Karpas-422 (cell line): ENCODE measurements around the gene ATP11A. TPM values are rescaled to one million over a fixed set of nuclear protein-coding genes. Genes with fewer than 3 reads are reported as not detected.

Experiments used
- DNase-seq: peaks from one replicate; pipeline ENCODE4 v3.0.0-alpha.2; 2015
- H2AFZ ChIP-seq: fragments of 200-600 bp; sonication (generic); 2 replicates; pipeline ENCODE4 v1.6.1; 2014; ENCODE audit warnings: antibody characterized with exemption, low read length, mixed read lengths
- H3K27ac ChIP-seq: fragments of 200-600 bp; sonication (generic); 2 replicates; pipeline ENCODE4 v1.5.1; 2014; ENCODE audit warnings: mild to moderate bottlenecking, low read length, moderate library complexity
- H3K27me3 ChIP-seq: fragments of 200-600 bp; sonication (generic); 2 replicates; pipeline ENCODE4 v1.6.1; 2014; ENCODE audit warnings: low read length, mixed read lengths
- H3K36me3 ChIP-seq: fragments of 200-600 bp; sonication (generic); 2 replicates; pipeline ENCODE4 v1.6.1; 2014; ENCODE audit warnings: low read length, mixed read lengths; ENCODE audit not compliant: insufficient read depth
- H3K4me1 ChIP-seq: fragments of 200-600 bp; sonication (generic); 2 replicates; pipeline ENCODE4 v1.6.1; 2014; ENCODE audit warnings: mild to moderate bottlenecking, low read length, mixed read lengths
- H3K4me2 ChIP-seq: fragments of 200-600 bp; sonication (generic); 2 replicates; pipeline ENCODE4 v1.6.1; 2014; ENCODE audit warnings: low read length, low read depth, mild to moderate bottlenecking; ENCODE audit not compliant: poor library complexity, severe bottlenecking
- H3K4me3 ChIP-seq: fragments of 200-600 bp; sonication (generic); 2 replicates; pipeline ENCODE4 v1.5.1; 2014; ENCODE audit warnings: mild to moderate bottlenecking, antibody characterized with exemption, low read length, mixed read lengths
- H3K79me2 ChIP-seq: fragments of 200-600 bp; sonication (generic); 2 replicates; pipeline ENCODE4 v1.6.1; 2014; ENCODE audit warnings: mild to moderate bottlenecking, low read length, mixed read lengths
- H3K9ac ChIP-seq: fragments of 200-600 bp; sonication (generic); 2 replicates; pipeline ENCODE4 v1.6.0; 2014; ENCODE audit warnings: low read length
- H3K9me2 ChIP-seq: fragments of 200-600 bp; sonication (generic), shearing (Covaris generic); replicated peaks from 2 replicates; pipeline ENCODE4 v1.6.0; 2014; ENCODE audit warnings: mild to moderate bottlenecking, low read length, moderate library complexity; ENCODE audit not compliant: insufficient read depth
- H3K9me3 ChIP-seq: fragments of 300-700, 200-600 bp; sonication (generic); 2 replicates; pipeline ENCODE4 v1.6.1; 2014; ENCODE audit warnings: low read length, mixed read lengths
- H4K20me1 ChIP-seq: fragments of 200-600 bp; sonication (generic); 2 replicates; pipeline ENCODE4 v1.6.1; 2014; ENCODE audit warnings: mild to moderate bottlenecking, antibody characterized with exemption, low read length, low read depth; ENCODE audit not compliant: insufficient read depth
- total RNA-seq: library from RNA; depleted of rRNA; stranded (reverse); fragments of >200 nt; shearing (Covaris generic); gene quantifications from 2 replicates; pipeline ENCODE4 v1.2.3, GENCODE V29; 2014; ENCODE audit warnings: low replicate concordance

Gene ATP11A
- total RNA-seq, 1 experiment from 2014 or later: 0.11 TPM

DNA sequence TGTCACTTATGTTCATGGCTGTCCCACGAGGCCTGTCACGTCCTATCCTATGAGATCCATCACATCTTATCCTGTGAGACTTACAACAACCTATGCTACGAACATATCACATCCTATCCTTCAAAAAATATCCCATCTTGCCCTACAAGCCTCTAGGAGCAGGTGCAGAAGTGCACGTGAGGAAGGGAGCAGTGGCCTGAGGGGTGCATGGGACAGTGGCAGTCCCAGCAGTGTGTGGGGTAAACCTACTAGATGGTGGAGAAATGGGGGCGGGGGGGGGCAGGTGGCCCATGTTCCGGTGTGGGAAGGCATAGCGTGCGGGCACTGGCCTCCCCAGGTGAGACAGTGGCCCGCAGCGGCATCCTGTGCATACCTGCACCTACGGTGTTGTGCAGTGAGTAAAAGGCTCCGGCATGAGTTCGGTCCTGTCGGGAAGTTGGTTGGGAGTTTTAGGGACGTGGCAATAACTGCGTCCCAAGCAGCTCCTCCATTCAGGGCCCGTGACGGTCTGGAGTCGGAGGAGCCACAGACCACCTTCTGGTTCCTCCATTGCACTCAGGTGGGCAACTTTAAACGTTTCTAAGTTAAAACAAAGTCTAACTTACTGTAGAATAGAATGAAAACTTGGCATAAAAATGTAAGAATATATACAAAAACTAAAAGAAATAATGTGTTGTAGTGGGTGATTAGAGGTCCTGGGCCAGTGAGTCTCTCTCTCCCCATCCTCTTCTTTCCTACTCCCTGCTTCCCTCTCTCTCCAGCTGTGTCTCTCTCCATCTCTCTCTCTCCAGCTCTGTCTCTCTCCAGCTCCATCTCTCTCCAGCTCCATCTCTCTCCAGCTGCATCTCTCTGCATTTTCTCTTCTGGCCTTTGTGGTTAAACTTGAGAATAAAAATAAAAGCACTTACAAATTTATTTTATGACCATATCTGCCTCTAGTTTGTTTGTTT lies 42.1 kb downstream of the ATP11A start:
- H3K4me2 ChIP-seq: no peak overlapping the region
- no peaks in the 10 kb centered on the region for H3K9me2 ChIP-seq
- no peaks in the 10 kb centered on the region for H3K4me1 ChIP-seq
- H3K27ac ChIP-seq: no peak overlapping the region
- no peaks in the 10 kb centered on the region for H3K36me3 ChIP-seq
- no peaks in the 10 kb centered on the region for H3K9me3 ChIP-seq
- no peak for DNase-seq
- no peaks in the 10 kb centered on the region for H3K27me3 ChIP-seq
- H2AFZ ChIP-seq: no peak overlapping the region
- no peaks in the 10 kb centered on the region for H4K20me1 ChIP-seq
- H3K79me2 ChIP-seq: no peaks in the 10 kb centered on the region
- H3K4me3 ChIP-seq: no peak overlapping the region
- H3K9ac ChIP-seq: no peak overlapping the region

GRCh38 chr13:112732679-112733078 lies 42.8 kb downstream of the ATP11A start:
- Histone ChIP-seq H3K4me3 (no peak overlapping the region), H3K27ac (no peak overlapping the region), H2AFZ (no peak overlapping the region), H3K9me2 (no peaks in the 10 kb centered on the region), H3K36me3 (no peaks in the 10 kb centered on the region), H3K79me2 (no peaks in the 10 kb centered on the region), H3K9ac (no peak overlapping the region), H3K9me3 (no peaks in the 10 kb centered on the region), H3K4me1 (no peaks in the 10 kb centered on the region), H3K27me3 (no peaks in the 10 kb centered on the region), H3K4me2 (no peak overlapping the region), H4K20me1 (no peaks in the 10 kb centered on the region)
- DNase-seq: no peak

DNA sequence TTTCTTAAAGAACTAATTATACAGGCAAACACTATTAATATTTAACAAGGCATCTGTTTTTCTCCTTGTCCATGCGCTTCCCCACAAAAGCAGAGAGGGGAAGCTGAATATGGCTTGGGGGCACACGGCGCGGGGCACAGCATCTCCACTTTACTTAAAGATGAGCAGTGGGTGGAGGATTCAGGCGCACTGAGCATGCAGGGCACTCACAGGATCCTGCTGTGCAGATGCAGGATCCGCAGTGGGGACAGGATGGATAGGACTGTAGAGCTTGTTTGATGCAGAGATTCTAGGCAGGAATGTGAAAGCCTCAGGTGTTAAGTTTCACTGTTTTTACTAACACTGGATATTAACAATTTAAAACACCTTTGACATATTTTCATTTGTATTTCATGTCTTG lies 43.3 kb downstream of the ATP11A start:
- Histone ChIP-seq H3K79me2 (no peaks in the 10 kb centered on the region), H3K4me3 (no peak overlapping the region), H3K9ac (no peak overlapping the region), H3K4me1 (no peaks in the 10 kb centered on the region), H3K36me3 (no peaks in the 10 kb centered on the region), H2AFZ (no peak overlapping the region), H3K27ac (no peak overlapping the region), H4K20me1 (no peaks in the 10 kb centered on the region), H3K27me3 (no peaks in the 10 kb centered on the region), H3K4me2 (no peak overlapping the region), H3K9me2 (no peaks in the 10 kb centered on the region), H3K9me3 (no peaks in the 10 kb centered on the region)
- no peak for DNase-seq

- H3K9me2 ChIP-seq: no peaks in the 10 kb centered on the region
- no peaks in the 10 kb centered on the region for H3K4me1 ChIP-seq
- H3K4me2 ChIP-seq: no peak overlapping the region
- H2AFZ ChIP-seq: no peak overlapping the region
- H3K27ac ChIP-seq: no peak overlapping the region
- H3K79me2 ChIP-seq: no peaks in the 10 kb centered on the region
- no peaks in the 10 kb centered on the region for H4K20me1 ChIP-seq
- no peaks in the 10 kb centered on the region for H3K9me3 ChIP-seq
- H3K4me3 ChIP-seq: no peak overlapping the region
- no peak for DNase-seq
- no peak overlapping the region for H3K9ac ChIP-seq
- H3K36me3 ChIP-seq: no peaks in the 10 kb centered on the region
- no peaks in the 10 kb centered on the region for H3K27me3 ChIP-seq
These were observed 44.0 kb downstream of the ATP11A start for GRCh38 chr13:112733661-112734379.

DNA sequence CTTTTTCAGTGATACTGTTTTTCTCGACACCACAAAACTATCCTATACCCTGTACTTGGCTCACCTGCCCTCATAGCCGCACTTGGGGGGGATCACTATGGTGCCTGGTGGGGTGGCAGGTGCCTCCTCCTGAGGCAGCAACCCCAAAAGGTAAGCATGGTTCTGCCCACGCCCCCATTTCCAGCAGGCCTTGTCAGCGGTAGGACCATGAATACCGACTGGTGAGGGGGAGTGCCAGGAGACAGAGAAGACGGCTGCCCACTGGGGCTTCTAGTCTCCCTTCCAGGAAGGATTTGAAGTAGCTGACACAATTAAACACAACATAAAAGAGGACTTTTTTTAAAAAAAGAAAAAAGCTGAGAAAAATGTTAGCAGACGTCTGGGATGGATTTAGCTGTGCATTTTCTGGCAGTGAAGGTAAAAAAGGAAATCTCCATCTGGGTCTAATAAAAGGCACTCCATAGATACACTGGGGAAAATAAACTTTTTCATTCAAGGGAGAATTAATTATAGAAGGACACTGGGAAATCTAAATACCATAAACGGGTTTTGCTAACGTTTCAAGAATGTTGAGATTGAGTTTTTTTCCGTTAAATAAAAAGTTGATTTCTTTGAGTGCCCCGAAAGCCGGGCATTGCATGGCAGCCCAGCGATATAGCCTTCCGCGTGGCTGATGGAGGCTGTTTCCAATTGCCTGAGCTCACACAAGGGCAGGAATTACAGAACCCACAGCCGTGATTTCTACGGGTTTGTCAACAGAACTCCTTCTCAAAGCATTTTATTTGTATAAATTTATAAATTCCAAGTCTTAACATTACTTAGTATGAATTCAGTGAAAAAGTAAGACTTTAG lies 45.1 kb downstream of the ATP11A start:
- Histone ChIP-seq H3K4me1 (no peaks in the 10 kb centered on the region), H3K9me2 (no peaks in the 10 kb centered on the region), H3K36me3 (no peaks in the 10 kb centered on the region), H4K20me1 (no peaks in the 10 kb centered on the region), H3K79me2 (no peaks in the 10 kb centered on the region), H2AFZ (no peak overlapping the region), H3K27ac (no peak overlapping the region), H3K4me3 (no peak overlapping the region), H3K4me2 (no peak overlapping the region), H3K9me3 (no peaks in the 10 kb centered on the region), H3K27me3 (no peaks in the 10 kb centered on the region), H3K9ac (no peak overlapping the region)
- no peak for DNase-seq

GRCh38 chr13:112735791-112736190 lies 46.0 kb downstream of the ATP11A start:
- H3K4me3 ChIP-seq: no peak overlapping the region
- H3K9me3 ChIP-seq: no peaks in the 10 kb centered on the region
- H3K27me3 ChIP-seq: no peaks in the 10 kb centered on the region
- DNase-seq: no peak
- no peaks in the 10 kb centered on the region for H3K9me2 ChIP-seq
- no peaks in the 10 kb centered on the region for H3K79me2 ChIP-seq
- no peaks in the 10 kb centered on the region for H3K36me3 ChIP-seq
- no peaks in the 10 kb centered on the region for H3K4me1 ChIP-seq
- H3K4me2 ChIP-seq: no peak overlapping the region
- no peak overlapping the region for H3K27ac ChIP-seq
- H4K20me1 ChIP-seq: no peaks in the 10 kb centered on the region
- H3K9ac ChIP-seq: no peak overlapping the region
- H2AFZ ChIP-seq: no peak overlapping the region

DNA sequence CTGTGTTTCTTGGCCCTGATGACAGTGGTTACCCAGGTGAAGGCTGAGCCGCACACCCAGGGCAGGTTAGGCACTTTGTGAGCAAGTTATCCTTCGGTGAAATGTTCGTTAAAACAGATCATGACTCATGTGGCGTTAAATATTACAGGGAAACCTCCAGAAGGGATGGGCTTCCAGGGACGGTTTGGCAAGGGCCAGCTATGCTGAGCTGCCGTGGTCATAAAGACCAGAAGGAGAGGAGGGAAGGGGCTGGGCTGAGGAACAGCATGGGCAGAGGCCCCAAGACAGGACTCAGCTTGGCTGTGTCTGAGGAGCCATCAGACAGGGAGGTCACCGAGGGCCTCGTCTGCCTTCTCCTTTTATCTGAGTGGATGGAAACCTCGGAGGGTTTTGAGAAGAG lies 47.5 kb downstream of the ATP11A start:
- Histone ChIP-seq H3K9me3 (no peaks in the 10 kb centered on the region), H3K9me2 (no peaks in the 10 kb centered on the region), H3K27me3 (no peaks in the 10 kb centered on the region), H3K4me2 (no peak overlapping the region), H3K79me2 (no peaks in the 10 kb centered on the region), H3K4me3 (no peak overlapping the region), H3K4me1 (no peaks in the 10 kb centered on the region), H3K36me3 (no peaks in the 10 kb centered on the region), H2AFZ (no peak overlapping the region), H4K20me1 (no peaks in the 10 kb centered on the region), H3K27ac (no peak overlapping the region), H3K9ac (no peak overlapping the region)
- no peak for DNase-seq

- no peak for DNase-seq
- H3K27ac ChIP-seq: no peak overlapping the region
- H3K4me2 ChIP-seq: no peak overlapping the region
- H3K9me3 ChIP-seq: no peaks in the 10 kb centered on the region
- H3K9me2 ChIP-seq: no peaks in the 10 kb centered on the region
- no peaks in the 10 kb centered on the region for H3K79me2 ChIP-seq
- no peak overlapping the region for H3K4me3 ChIP-seq
- H3K36me3 ChIP-seq: no peaks in the 10 kb centered on the region
- H4K20me1 ChIP-seq: no peaks in the 10 kb centered on the region; the same call in 1 of the 2 replicates
- H2AFZ ChIP-seq: no peak overlapping the region
- H3K27me3 ChIP-seq: no peaks in the 10 kb centered on the region
- H3K9ac ChIP-seq: no peak overlapping the region
- H3K4me1 ChIP-seq: no peaks in the 10 kb centered on the region
These were observed 48.8 kb downstream of the ATP11A start for GRCh38 chr13:112738606-112739005.
